ENCODE measurements around the gene TSNAXIP1. TPM values are rescaled to one million over a fixed set of nuclear protein-coding genes. Genes with fewer than 3 reads are reported as not detected.

The TSNAXIP1 gene
- polyA plus RNA-seq, 1 donor (not counting 4 experiments of a cell fraction or from before 2014, with no cell fraction given), result 0.54 TPM

DNA sequence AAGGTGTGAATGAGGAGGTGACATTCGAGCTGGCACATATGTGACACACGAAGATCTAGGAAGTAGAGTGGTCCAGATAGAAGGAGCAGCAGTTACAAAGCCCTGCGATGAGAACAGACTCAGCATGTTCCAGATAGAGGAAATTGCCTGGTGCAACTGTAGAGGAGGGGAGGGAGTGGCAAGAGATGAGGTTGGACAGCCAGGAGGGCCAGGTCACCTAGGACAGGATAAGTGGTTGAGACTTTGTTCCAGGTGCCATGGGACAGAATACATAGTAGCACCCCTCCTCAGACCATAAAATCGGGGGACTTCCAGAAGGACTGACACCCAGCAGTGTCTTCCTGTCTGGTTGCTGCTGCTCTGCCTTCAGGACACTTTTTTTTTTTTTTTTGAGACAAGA, 51.8 kb downstream of the TSNAXIP1 start:
- Histone ChIP-seq H4K20me1 (ENCODE audit: control insufficient read depth, extremely low read depth, insufficient read depth, low read length) (peaks cover 46% of the 10 kb centered on the region), H3K9me1 (ENCODE audit: control insufficient read depth, extremely low read depth, insufficient read depth, low read length) (peaks cover 10% of the 10 kb centered on the region), H3K36me3 (ENCODE audit: control insufficient read depth in 2 of 2, extremely low read depth in 1 of 2, insufficient read depth in 2 of 2, low read length in 2 of 2) (peaks cover 5 to 41% of the 10 kb centered on the region in 2 experiments), H3K9ac (ENCODE audit: control insufficient read depth, extremely low read depth, insufficient read depth, low read length) (peak overlapping the region; percentile 75), H3K27me3 (ENCODE audit: control insufficient read depth, extremely low read depth, insufficient read depth, low read length) (no peaks in the 10 kb centered on the region), H3K9me3 (ENCODE audit: control insufficient read depth, low read depth, low read length) (no peaks in the 10 kb centered on the region), H3K27ac (ENCODE audit: control insufficient read depth, insufficient read depth, low read length) (peak overlapping the region; percentile 97), H3K4me2 (ENCODE audit: control insufficient read depth, extremely low read depth, insufficient read depth, low read depth, low read length) (no peak overlapping the region), H3K4me3 (ENCODE audit: control insufficient read depth in 2 of 3, extremely low read depth in 1 of 3, insufficient read depth in 2 of 3, low read depth in 1 of 3, low read length in 3 of 3) (no peak overlapping the region), H3K4me1 (ENCODE audit: control insufficient read depth, extremely low read depth, insufficient read depth, low read length) (peaks cover 37% of the 10 kb centered on the region), H3K79me2 (ENCODE audit: control insufficient read depth, insufficient read depth, low read length) (peaks cover 94% of the 10 kb centered on the region), H2AFZ (ENCODE audit: control insufficient read depth, low read length) (no peak overlapping the region)
- no peak for DNase-seq (ENCODE audit: low read depth, low spot score)
- no peak for FAIRE-seq
- TF ChIP-seq, protein P1, sequence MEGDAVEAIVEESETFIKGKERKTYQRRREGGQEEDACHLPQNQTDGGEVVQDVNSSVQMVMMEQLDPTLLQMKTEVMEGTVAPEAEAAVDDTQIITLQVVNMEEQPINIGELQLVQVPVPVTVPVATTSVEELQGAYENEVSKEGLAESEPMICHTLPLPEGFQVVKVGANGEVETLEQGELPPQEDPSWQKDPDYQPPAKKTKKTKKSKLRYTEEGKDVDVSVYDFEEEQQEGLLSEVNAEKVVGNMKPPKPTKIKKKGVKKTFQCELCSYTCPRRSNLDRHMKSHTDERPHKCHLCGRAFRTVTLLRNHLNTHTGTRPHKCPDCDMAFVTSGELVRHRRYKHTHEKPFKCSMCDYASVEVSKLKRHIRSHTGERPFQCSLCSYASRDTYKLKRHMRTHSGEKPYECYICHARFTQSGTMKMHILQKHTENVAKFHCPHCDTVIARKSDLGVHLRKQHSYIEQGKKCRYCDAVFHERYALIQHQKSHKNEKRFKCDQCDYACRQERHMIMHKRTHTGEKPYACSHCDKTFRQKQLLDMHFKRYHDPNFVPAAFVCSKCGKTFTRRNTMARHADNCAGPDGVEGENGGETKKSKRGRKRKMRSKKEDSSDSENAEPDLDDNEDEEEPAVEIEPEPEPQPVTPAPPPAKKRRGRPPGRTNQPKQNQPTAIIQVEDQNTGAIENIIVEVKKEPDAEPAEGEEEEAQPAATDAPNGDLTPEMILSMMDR (optimal IDR thresholded peaks at IDR 0.05 in 1 of 3, IDR thresholded peaks at IDR 0.05 in 1 of 3, conservative IDR thresholded peaks at IDR 0.05 in 1 of 3; ENCODE audit: extremely low read depth in 1 of 3, insufficient read depth in 2 of 3, low read length in 3 of 3), result no peak
- TF ChIP-seq EZH2 (IDR thresholded peaks at IDR 0.05; ENCODE audit: low read length), result no peak
- dilution Hi-C loops (cut with MboI; ENCODE audit: extremely low pct_ligation_motif_present, low sequenced_read_pairs), result no loop called here

DNA sequence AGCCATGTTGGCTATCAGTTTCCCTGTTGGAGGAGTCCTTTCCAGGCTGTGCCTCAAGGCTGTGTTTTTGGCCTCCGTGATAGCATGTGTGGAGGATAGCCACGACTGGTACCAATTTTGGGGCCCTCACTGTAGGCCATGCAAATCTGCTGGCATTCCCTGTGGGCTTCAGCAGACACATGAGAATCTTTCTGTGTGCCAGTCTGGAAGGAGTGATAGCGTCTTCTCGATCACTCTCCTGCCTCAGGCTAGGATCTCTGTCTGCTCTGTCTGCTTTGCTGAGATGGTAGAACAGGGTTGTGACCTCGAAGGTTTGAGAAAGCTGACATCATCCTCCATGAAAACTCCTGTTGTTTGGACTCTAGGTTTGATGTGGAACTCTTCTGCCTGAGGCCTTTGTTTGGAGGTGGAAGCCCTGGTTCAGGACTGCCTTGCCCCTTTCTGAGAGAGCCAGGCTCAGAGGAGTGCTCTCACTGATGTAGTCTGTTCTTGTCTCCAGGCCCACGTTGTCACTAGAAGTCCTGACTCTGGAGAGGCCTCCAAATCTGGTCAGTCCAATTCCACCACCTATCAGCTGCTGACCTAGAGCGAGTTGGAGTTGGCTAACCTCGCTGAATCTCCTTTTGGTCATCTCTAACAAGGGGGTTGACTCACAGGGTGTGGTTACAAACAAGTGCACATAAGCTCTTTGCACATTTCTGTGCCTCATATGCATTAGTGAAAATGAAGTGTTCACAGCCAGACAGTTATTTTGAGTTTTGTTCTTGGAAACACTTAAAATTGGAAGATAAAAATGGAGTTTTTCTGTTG, 54.1 kb downstream of the TSNAXIP1 start:
- Histone ChIP-seq H3K4me1 (ENCODE audit: control insufficient read depth, extremely low read depth, insufficient read depth, low read length) (peaks cover 37% of the 10 kb centered on the region), H3K4me3 (ENCODE audit: control insufficient read depth in 2 of 3, extremely low read depth in 1 of 3, insufficient read depth in 2 of 3, low read depth in 1 of 3, low read length in 3 of 3) (no peak overlapping the region), H3K9me1 (ENCODE audit: control insufficient read depth, extremely low read depth, insufficient read depth, low read length) (peaks cover 8% of the 10 kb centered on the region), H3K79me2 (ENCODE audit: control insufficient read depth, insufficient read depth, low read length) (peaks cover 88% of the 10 kb centered on the region), H3K27me3 (ENCODE audit: control insufficient read depth, extremely low read depth, insufficient read depth, low read length) (no peaks in the 10 kb centered on the region), H2AFZ (ENCODE audit: control insufficient read depth, low read length) (no peak overlapping the region), H3K27ac (ENCODE audit: control insufficient read depth, insufficient read depth, low read length) (peak overlapping the region; percentile 72), H4K20me1 (ENCODE audit: control insufficient read depth, extremely low read depth, insufficient read depth, low read length) (peaks cover 43% of the 10 kb centered on the region), H3K9me3 (ENCODE audit: control insufficient read depth, low read depth, low read length) (no peaks in the 10 kb centered on the region), H3K9ac (ENCODE audit: control insufficient read depth, extremely low read depth, insufficient read depth, low read length) (peak overlapping the region; percentile 47), H3K36me3 (ENCODE audit: control insufficient read depth in 2 of 2, extremely low read depth in 1 of 2, insufficient read depth in 2 of 2, low read length in 2 of 2) (peaks cover 14 to 49% of the 10 kb centered on the region in 2 experiments), H3K4me2 (ENCODE audit: control insufficient read depth, extremely low read depth, insufficient read depth, low read depth, low read length) (no peak overlapping the region)
- FAIRE-seq, result no peak
- dilution Hi-C loops (cut with MboI; ENCODE audit: extremely low pct_ligation_motif_present, low sequenced_read_pairs), result no loop called here
- no peak for DNase-seq (ENCODE audit: low read depth, low spot score)
- TF ChIP-seq EZH2 (IDR thresholded peaks at IDR 0.05; ENCODE audit: low read length), result no peak
- TF ChIP-seq, protein P1 (optimal IDR thresholded peaks at IDR 0.05 in 1 of 3, IDR thresholded peaks at IDR 0.05 in 1 of 3, conservative IDR thresholded peaks at IDR 0.05 in 1 of 3; ENCODE audit: extremely low read depth in 1 of 3, insufficient read depth in 2 of 3, low read length in 3 of 3), result no peak
